B cell (primary cell): ENCODE results near the gene ARHGAP22. TPM values are rescaled to one million over a fixed set of nuclear protein-coding genes. Genes with fewer than 3 reads are reported as not detected.

Experiments
- ATAC-seq: fragments of 200-7000 bp; cut with Tn5 transposase; one replicate; pipeline ENCODE4 v1.10.0; 2021; ENCODE audit warnings: low read depth, mild to moderate bottlenecking, moderate number of reproducible peaks, moderate library complexity
- CTCF ChIA-PET: fragments of 350-600 bp; sonication (Branson Sonifier 250); formaldehyde crosslinking; loops from one replicate; lab custom pipeline; 2021; ENCODE audit warnings: antibody characterized with exemption, inconsistent platforms; lab: Charles Lee
- POLR2A ChIA-PET: fragments of 350-600 bp; sonication (Branson Sonifier 250); formaldehyde crosslinking; loops from one replicate; lab custom pipeline; 2021; ENCODE audit warnings: antibody characterized with exemption; lab: Charles Lee
- DNase-seq: peaks from one replicate; pipeline ENCODE4 v3.0.0; 2013
- H2AFZ ChIP-seq: 2 replicates; pipeline ENCODE4 v1.6.1; 2012; ENCODE audit warnings: mild to moderate bottlenecking, low read depth, low read length; ENCODE audit not compliant: insufficient read depth, poor library complexity, severe bottlenecking
- H3K27ac ChIP-seq, 2 donors: 1 replicate in 1 of 2; 2 replicates in 1 of 2; pipeline ENCODE4 v1.5.1; 2012 to 2013; ENCODE audit warnings: low read length in 2 of 2, mild to moderate bottlenecking in 2 of 2, moderate library complexity in 1 of 2
- H3K27me3 ChIP-seq, 4 experiments: fragments of 200-600 bp in 1 of 4; sonication (generic) in 1 of 4; replicated peaks in 1 of 4; 1 replicate in 2 of 4; 2 replicates in 2 of 4; pipeline versions ENCODE4 v1.6.1 to v1.7.0; 2013 to 2016; ENCODE audit warnings: low read length in 3 of 4, mild to moderate bottlenecking in 2 of 4, mixed read lengths in 1 of 4, moderate library complexity in 1 of 4; ENCODE audit not compliant: insufficient read depth in 4 of 4, control insufficient read depth in 3 of 4; ENCODE audit errors: control extremely low read depth in 1 of 4
- H3K36me3 ChIP-seq, 2 experiments: replicated peaks in 1 of 2; 1 replicate in 1 of 2; 2 replicates in 1 of 2; pipeline versions ENCODE4 v1.6.1 to v1.7.1; 2013; ENCODE audit warnings: low read length in 1 of 2; ENCODE audit not compliant: insufficient read depth in 2 of 2, control insufficient read depth in 1 of 2; ENCODE audit errors: control extremely low read depth in 1 of 2, extremely low read depth in 1 of 2
- H3K4me1 ChIP-seq, 2 donors: fragments of 200-600 bp in 1 of 2; sonication (generic) in 1 of 2; 1 replicate in 1 of 2; 2 replicates in 1 of 2; pipeline versions ENCODE4 v1.5.1 to v1.6.1; 2013 to 2017; ENCODE audit warnings: low read length in 2 of 2; ENCODE audit not compliant: control insufficient read depth in 2 of 2, insufficient read depth in 2 of 2
- H3K4me2 ChIP-seq: replicated peaks from 2 replicates; pipeline ENCODE3; 2012; ENCODE audit warnings: mild to moderate bottlenecking, low read depth, low read length; ENCODE audit not compliant: poor library complexity, severe bottlenecking
- H3K4me3 ChIP-seq, 5 experiments: fragments of 200-600 bp in 1 of 5; sonication (generic) in 1 of 5; 1 replicate in 3 of 5; 2 replicates in 2 of 5; pipeline versions ENCODE4 v1.5.1 to v1.7.0; 2011 to 2016; ENCODE audit warnings: low read length in 4 of 5, mild to moderate bottlenecking in 4 of 5, low read depth in 2 of 5, control low read depth in 1 of 5, moderate library complexity in 1 of 5; ENCODE audit not compliant: insufficient read depth in 1 of 5; ENCODE audit errors: control extremely low read depth in 1 of 5, extremely low read depth in 1 of 5
- H3K79me2 ChIP-seq: fragments of 200-600 bp; sonication (generic); one replicate; pipeline ENCODE4 v1.6.0; 2016; ENCODE audit warnings: low read length; ENCODE audit not compliant: control insufficient read depth, insufficient read depth
- H3K9ac ChIP-seq: fragments of 200-600 bp; sonication (generic); 2 replicates; pipeline ENCODE4 v1.6.1; 2017; ENCODE audit warnings: mild to moderate bottlenecking, low read length, moderate library complexity
- H3K9me3 ChIP-seq, 3 donors: one replicate each; pipeline versions ENCODE4 v1.6.1 to v1.7.1; 2013; ENCODE audit warnings: low read length in 2 of 3; ENCODE audit not compliant: control insufficient read depth in 2 of 3, insufficient read depth in 1 of 3; ENCODE audit errors: control extremely low read depth in 1 of 3
- H4K20me1 ChIP-seq: 2 replicates; pipeline ENCODE4 v1.6.0; 2012; ENCODE audit warnings: mild to moderate bottlenecking, low read length; ENCODE audit not compliant: insufficient read depth, control insufficient read depth, poor library complexity, severe bottlenecking
- H3K27ac Mint-ChIP-seq: one replicate; pipeline ENCODE4 v1.8.0; 2021; ENCODE audit warnings: mixed read lengths
- H3K27me3 Mint-ChIP-seq: one replicate; pipeline ENCODE4 v1.8.0; 2021; ENCODE audit warnings: mixed read lengths
- H3K4me1 Mint-ChIP-seq: one replicate; pipeline ENCODE4 v1.8.0; 2021; ENCODE audit warnings: mixed read lengths
- H3K4me3 Mint-ChIP-seq: one replicate; pipeline ENCODE4 v1.8.0; 2021; ENCODE audit warnings: mixed read lengths
- H3K9me3 Mint-ChIP-seq: one replicate; pipeline ENCODE4 v1.8.0; 2022; ENCODE audit warnings: mixed read lengths; ENCODE audit not compliant: insufficient read depth
- CTCF ChIP-seq: fragments of 200-600 bp; IDR thresholded peaks from one replicate; pipeline ENCODE4 v1.8.0; 2022; ENCODE audit warnings: antibody characterized with exemption, mild to moderate bottlenecking
- EZH2 ChIP-seq: IDR thresholded peaks from 2 replicates; pipeline ENCODE4 v1.6.1; 2012; ENCODE audit warnings: borderline replicate concordance, low read depth, mild to moderate bottlenecking, moderate library complexity, low read length; ENCODE audit not compliant: insufficient read depth, poor library complexity, severe bottlenecking
- WGBS: methylation state at CpG from one replicate; pipeline ENCODE4 v1.1.5; 2013; ENCODE audit warnings: missing lambda C conversion rate; ENCODE audit not compliant: insufficient coverage; 5-methylcytosine and 5-hydroxymethylcytosine counted together
- intact Hi-C: fragments of 100-400 bp; cut with micrococcal nuclease; formaldehyde crosslinking; loops from one replicate; pipeline ENCODE4 v1.10.0; 2022
- polyA plus RNA-seq: library from polyadenylated mRNA; depleted of rRNA; stranded (reverse); fragments of >200 nt; gene quantifications from 2 replicates; pipeline ENCODE4 v1.2.3, GENCODE V29; 2012
- small RNA-seq: library from RNA; depleted of rRNA; stranded (forward); fragments of <200 nt; gene quantifications from one replicate; pipeline ENCODE3, GENCODE V24; 2012; ENCODE audit warnings: low replicate concordance, low read depth; ENCODE audit not compliant: insufficient read length
- total RNA-seq, 2 donors: library from RNA; stranded (reverse); fragments of 120-200 nt in 1 of 2; gene quantifications; 1 replicate in 1 of 2; 2 replicates in 1 of 2; pipeline versions ENCODE4 v1.2.3 to v1.2.4, GENCODE V29; 2013 to 2022

Gene ARHGAP22
- total and polyA plus RNA-seq, 2 donors (not counting 1 experiment from before 2014, with no cell fraction given): 1.9 to 2.0 TPM

- WGBS: 98% methylated on average over 5 of the region's 5 CpGs
- Mint-ChIP-seq H3K4me3 (no peak overlapping the region), H3K27me3 (no peaks in the 10 kb centered on the region), H3K4me1 (peaks cover 5% of the 10 kb centered on the region), H3K27ac (no peak overlapping the region), H3K9me3 (no peaks in the 10 kb centered on the region)
- H3K4me3 ChIP-seq: no peak overlapping the region
- no peak for ATAC-seq
- CTCF ChIA-PET: interaction anchor here (0.6 kb wide), 1 partner anchor 22 kb away, joined by 3 read pairs; no protein-coding TSS in a partner anchor
- no peaks in the 10 kb centered on the region for H3K4me1 ChIP-seq
- no peak overlapping the region for H2AFZ ChIP-seq
- no peak overlapping the region for H3K4me2 ChIP-seq
- no peak overlapping the region for H3K27ac ChIP-seq
- H3K27me3 ChIP-seq: no peaks in the 10 kb centered on the region
- DNase-seq: no peak
- H3K36me3 ChIP-seq: no peaks in the 10 kb centered on the region
- TF ChIP-seq CTCF (no peak), EZH2 (no peak)
- H3K9ac ChIP-seq: no peak overlapping the region
- POLR2A ChIA-PET: no interaction called here
- H3K79me2 ChIP-seq: no peaks in the 10 kb centered on the region
- H3K9me3 ChIP-seq: no peaks in the 10 kb centered on the region
- peaks cover 8% of the 10 kb centered on the region for H4K20me1 ChIP-seq
- intact Hi-C loops: no loop called here
Measured at GRCh38 chr10:48399056-48399541, 205.8 kb downstream of the ARHGAP22 start.

GRCh38 chr10:48398261-48398660 is 206.6 kb downstream of the ARHGAP22 start:
- Mint-ChIP-seq H3K27ac (no peak overlapping the region), H3K4me3 (no peak overlapping the region), H3K9me3 (no peaks in the 10 kb centered on the region), H3K27me3 (no peaks in the 10 kb centered on the region), H3K4me1 (peaks cover 5% of the 10 kb centered on the region)
- Histone ChIP-seq H3K9ac (no peak overlapping the region), H4K20me1 (peaks cover 8% of the 10 kb centered on the region), H3K36me3 (no peaks in the 10 kb centered on the region), H3K79me2 (no peaks in the 10 kb centered on the region), H3K9me3 (no peaks in the 10 kb centered on the region), H3K4me1 (no peaks in the 10 kb centered on the region), H2AFZ (no peak overlapping the region), H3K4me3 (no peak overlapping the region), H3K4me2 (no peak overlapping the region), H3K27me3 (no peaks in the 10 kb centered on the region), H3K27ac (no peak overlapping the region)
- DNase-seq (no peak), ATAC-seq (no peak)
- CTCF ChIA-PET: no interaction called here
- intact Hi-C loops: no loop called here
- POLR2A ChIA-PET: no interaction called here
- no peak for TF ChIP-seq EZH2
- TF ChIP-seq CTCF: no peak
- no CpG with 5 or more reads among the region's 4 CpGs for WGBS

Small RNA genes lying within 50 kb of the gene (small RNA-seq; reads per million reads assigned to genes)
- not detected for gene AC016397.1

Other genes starting within 250 kb of the ARHGAP22 start
- 560 and 570 TPM in 2 replicates for gene WDFY4, start 79.8 kb upstream of the ARHGAP22 start, total RNA-seq
- gene WDFY4, start 79.8 kb upstream of the ARHGAP22 start, polyA plus RNA-seq: 255 and 262 TPM in 2 replicates